ENCODE data around the gene C4A. TPM values are rescaled to one million over a fixed set of nuclear protein-coding genes. Genes with fewer than 3 reads are reported as not detected.

Gene C4A
- total RNA-seq, 4 donors from 2014 or later = 5.6 to 10.4 (median 7.4) TPM

DNA sequence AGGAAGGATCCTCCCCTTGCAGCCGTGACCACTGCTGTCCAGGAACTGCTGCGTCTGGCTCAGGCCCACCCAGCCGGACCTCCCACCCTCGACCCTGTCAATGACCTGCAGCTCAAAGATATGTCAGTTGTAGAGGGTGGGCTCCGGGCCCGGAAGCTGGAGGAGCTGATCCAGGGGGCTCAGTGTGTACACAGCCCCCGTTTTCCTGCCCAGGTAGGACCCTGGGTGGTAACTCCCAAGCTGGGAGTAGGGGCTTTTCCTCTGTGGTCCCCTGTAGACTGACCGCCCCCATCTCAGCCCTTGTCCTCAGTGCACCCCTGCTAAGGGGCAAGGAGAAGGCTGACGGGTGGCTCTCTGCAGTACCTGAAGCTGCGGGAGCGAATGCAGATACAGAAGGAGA, 13.5 kb upstream of the C4A start:
- no peak overlapping the region for H3K4me3 ChIP-seq (ENCODE audit: low read depth, poor library complexity, severe bottlenecking)
- TF ChIP-seq, protein P1, sequence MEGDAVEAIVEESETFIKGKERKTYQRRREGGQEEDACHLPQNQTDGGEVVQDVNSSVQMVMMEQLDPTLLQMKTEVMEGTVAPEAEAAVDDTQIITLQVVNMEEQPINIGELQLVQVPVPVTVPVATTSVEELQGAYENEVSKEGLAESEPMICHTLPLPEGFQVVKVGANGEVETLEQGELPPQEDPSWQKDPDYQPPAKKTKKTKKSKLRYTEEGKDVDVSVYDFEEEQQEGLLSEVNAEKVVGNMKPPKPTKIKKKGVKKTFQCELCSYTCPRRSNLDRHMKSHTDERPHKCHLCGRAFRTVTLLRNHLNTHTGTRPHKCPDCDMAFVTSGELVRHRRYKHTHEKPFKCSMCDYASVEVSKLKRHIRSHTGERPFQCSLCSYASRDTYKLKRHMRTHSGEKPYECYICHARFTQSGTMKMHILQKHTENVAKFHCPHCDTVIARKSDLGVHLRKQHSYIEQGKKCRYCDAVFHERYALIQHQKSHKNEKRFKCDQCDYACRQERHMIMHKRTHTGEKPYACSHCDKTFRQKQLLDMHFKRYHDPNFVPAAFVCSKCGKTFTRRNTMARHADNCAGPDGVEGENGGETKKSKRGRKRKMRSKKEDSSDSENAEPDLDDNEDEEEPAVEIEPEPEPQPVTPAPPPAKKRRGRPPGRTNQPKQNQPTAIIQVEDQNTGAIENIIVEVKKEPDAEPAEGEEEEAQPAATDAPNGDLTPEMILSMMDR (IDR thresholded peaks at IDR 0.05) = no peak
- TF ChIP-seq POLR2A (IDR thresholded peaks at IDR 0.05) = no peak
- DNase-seq (ENCODE audit: low spot score in 2 of 2) = no peak
- intact Hi-C loops (cut with DNase I; ENCODE audit: low total_unique reads) = no loop called here
- WGBS, 2 donors = 76 to 92% methylated on average over 11 of the region's 11 CpGs

DNA sequence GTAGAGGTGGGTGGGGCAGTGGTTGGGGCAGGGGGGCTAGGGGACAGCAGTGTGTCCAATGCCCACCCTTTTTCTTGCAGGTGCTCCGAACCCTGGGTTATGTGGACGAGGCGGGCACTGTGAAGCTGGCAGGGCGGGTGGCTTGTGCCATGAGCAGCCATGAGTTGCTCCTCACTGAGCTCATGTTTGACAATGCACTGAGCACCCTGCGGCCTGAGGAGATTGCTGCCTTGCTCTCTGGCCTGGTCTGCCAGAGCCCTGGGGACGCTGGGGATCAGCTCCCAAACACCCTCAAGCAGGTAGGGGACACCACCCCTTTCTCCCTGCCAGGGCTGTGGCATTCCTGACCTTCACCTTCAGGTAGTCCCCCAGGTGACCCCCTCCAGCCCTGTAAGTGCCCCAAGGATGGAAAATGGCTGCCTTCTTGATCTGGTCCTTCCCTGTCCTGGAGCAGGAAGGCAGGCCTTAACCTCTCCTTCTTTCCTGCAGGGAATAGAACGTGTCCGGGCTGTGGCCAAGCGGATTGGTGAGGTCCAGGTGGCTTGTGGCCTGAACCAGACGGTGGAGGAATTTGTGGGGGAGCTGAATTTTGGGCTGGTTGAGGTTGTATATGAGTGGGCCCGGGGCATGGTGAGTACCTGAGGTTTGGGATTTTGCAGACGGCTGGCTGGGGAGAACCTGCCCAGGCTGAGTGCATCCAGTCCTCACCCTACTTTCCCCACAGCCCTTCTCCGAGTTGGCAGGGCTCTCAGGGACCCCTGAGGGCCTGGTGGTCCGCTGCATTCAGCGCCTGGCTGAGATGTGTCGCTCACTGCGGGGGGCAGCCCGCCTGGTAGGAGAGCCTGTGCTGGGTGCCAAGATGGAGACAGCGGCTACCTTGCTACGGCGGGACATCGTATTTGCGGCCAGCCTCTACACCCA, 12.8 kb upstream of the C4A start:
- intact Hi-C loops (cut with DNase I; ENCODE audit: low total_unique reads) = no loop called here
- WGBS, 2 donors = 81 to 87% methylated on average over 22 to 23 of the region's 23 CpGs
- TF ChIP-seq, protein P1 (IDR thresholded peaks at IDR 0.05) = no peak
- no peak for TF ChIP-seq POLR2A (IDR thresholded peaks at IDR 0.05)

DNA sequence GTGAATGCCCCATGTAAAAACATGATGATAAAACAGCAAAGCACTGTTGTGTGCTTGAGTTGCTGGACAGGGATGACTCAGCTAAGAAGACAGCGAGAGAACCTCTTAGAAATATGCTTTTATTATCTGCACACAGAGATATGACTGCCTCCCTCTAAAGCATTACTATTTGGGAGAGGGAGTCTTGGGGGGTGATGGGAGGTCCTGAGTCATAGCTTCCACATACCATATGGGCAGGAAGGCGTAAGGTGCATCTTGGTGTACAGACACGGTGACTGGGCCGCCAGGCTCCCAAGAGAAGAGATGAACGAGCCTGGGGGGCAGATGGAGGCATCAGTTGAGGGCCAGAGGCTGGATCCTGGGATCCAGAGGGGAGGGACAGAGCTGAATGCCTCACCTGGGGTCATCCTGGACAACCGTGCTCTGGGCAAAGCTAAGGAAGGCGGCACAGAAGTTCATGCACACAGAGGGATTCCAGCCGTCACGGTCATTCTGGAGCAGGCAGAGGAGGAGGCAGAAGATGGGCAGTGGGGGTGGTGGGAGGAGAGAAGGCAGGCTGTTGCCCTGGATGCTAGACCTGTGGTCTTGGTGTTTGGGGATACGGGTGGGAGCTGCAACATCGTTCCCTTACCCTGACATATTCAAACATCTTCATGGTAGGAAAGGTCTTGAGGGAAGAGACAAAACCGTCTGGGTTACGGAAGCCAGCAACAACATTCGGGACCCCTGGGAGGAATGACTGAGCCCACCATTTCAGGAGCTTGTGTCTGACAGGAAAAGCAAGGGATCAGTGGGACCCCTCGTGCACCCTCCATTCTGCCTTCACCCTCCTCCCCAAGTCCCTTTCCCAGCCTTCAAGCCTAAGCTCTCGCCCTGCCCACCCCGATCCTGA, 11.9 kb upstream of the C4A start:
- TF ChIP-seq, protein P1 (IDR thresholded peaks at IDR 0.05) = no peak
- no peak for TF ChIP-seq POLR2A (IDR thresholded peaks at IDR 0.05)
- DNase-seq (ENCODE audit: low spot score in 2 of 2) = no peak
- intact Hi-C loops (cut with DNase I; ENCODE audit: low total_unique reads) = no loop called here
- WGBS, 2 donors = 72 to 75% methylated on average over 17 of the region's 17 CpGs
- no peak overlapping the region for H3K4me3 ChIP-seq (ENCODE audit: low read depth, poor library complexity, severe bottlenecking)

More for the DNA sequence above, 12.8 kb upstream of the C4A start:
- DNase-seq (ENCODE audit: low spot score in 2 of 2) = no peak
- H3K4me3 ChIP-seq (ENCODE audit: low read depth, poor library complexity, severe bottlenecking) = no peak overlapping the region

DNA sequence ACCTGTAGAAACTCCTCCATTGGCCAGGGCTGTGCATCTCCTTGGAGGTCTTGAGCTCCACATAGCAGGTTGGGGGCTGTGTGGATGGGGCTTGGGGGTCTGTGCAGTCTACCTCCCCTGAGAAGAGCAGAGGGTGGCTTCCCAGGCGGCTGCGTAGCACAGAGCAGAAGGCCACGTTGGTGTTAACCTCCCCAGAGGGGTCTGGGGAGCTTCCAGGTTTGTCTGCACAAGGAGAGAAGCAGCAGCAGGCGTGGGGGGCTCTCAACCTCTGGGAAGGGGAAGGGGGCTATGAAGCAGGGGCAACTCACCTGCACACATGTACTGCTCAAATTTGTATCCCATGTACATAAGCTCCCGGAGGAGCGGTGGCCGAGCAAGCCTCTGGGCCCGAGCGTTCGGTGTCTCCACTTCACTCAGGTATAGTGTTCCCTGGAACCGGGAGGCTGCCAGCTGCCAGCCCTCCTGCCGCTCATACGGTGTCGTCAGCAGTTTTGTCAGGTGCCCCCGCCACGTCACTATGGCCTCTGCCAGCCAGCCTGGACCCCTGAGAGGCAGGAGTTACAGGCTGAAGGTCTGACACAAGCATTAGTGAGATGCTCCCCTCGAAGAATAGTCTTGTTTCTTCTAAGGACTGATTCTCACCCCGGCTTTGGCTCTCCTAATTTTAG, 11.1 kb upstream of the C4A start:
- WGBS, 2 donors = 66 to 68% methylated on average over 17 to 18 of the region's 18 CpGs

DNA sequence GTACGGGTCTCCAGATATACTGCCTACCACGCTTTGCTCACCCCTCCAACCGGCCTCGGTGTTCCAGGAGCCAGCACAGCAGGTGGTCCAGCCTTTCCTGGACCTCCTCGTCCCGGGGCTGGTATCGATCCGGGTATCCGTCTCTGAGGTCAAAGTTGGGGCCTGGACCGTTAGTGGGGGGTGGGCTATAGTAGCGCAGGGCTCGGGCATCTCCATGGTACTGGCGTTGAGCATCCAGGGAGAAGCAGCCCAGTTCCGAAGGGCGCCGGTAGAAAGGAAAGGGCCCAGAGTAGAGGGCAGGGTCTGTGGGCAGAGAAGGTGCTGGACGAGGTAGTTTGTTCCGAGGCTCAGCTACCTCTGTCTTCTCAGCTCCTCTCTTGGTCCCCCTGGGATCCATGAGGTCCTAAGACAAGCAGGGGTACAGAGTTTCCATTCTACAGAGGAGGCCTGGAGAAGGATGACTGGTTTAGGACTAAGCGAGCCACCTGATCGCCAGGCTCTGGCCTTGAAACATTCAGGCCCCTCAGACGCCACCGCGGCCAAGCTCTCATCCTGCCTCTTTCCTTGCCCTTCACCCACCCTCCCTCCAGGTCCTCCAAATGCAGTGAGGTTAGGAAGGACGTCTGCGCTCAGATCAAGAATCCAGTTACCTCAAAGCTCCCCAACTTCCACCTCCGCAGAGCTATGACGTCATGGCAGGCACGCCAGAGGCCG, 10.4 kb upstream of the C4A start:
- WGBS, 2 donors = 27 to 30% methylated on average over 29 of the region's 29 CpGs
- DNase-seq (ENCODE audit: low spot score in 2 of 2) = peak in 1 of 2 donors; percentile 88
- intact Hi-C loops (cut with DNase I; ENCODE audit: low total_unique reads) = no loop called here
- peak overlapping the region; percentile 80 for H3K4me3 ChIP-seq (ENCODE audit: low read depth, poor library complexity, severe bottlenecking)
- TF ChIP-seq POLR2A (IDR thresholded peaks at IDR 0.05) = no peak
- TF ChIP-seq, protein P1 (IDR thresholded peaks at IDR 0.05) = no peak

More for the DNA sequence above, 11.1 kb upstream of the C4A start:
- DNase-seq (ENCODE audit: low spot score in 2 of 2) = no peak
- intact Hi-C loops (cut with DNase I; ENCODE audit: low total_unique reads) = no loop called here
- no peak for TF ChIP-seq POLR2A (IDR thresholded peaks at IDR 0.05)
- no peak overlapping the region for H3K4me3 ChIP-seq (ENCODE audit: low read depth, poor library complexity, severe bottlenecking)

Measured in lower leg skin (tissue), 4 donors.